ENCODE data around the gene SGCA. TPM values are rescaled to one million over a fixed set of nuclear protein-coding genes. Genes with fewer than 3 reads are reported as not detected.

The SGCA gene
- total and polyA plus RNA-seq, 2 of the 13 experiments (the other 11 are each of a cell fraction or from before 2014, with no cell fraction given): not detected

DNA sequence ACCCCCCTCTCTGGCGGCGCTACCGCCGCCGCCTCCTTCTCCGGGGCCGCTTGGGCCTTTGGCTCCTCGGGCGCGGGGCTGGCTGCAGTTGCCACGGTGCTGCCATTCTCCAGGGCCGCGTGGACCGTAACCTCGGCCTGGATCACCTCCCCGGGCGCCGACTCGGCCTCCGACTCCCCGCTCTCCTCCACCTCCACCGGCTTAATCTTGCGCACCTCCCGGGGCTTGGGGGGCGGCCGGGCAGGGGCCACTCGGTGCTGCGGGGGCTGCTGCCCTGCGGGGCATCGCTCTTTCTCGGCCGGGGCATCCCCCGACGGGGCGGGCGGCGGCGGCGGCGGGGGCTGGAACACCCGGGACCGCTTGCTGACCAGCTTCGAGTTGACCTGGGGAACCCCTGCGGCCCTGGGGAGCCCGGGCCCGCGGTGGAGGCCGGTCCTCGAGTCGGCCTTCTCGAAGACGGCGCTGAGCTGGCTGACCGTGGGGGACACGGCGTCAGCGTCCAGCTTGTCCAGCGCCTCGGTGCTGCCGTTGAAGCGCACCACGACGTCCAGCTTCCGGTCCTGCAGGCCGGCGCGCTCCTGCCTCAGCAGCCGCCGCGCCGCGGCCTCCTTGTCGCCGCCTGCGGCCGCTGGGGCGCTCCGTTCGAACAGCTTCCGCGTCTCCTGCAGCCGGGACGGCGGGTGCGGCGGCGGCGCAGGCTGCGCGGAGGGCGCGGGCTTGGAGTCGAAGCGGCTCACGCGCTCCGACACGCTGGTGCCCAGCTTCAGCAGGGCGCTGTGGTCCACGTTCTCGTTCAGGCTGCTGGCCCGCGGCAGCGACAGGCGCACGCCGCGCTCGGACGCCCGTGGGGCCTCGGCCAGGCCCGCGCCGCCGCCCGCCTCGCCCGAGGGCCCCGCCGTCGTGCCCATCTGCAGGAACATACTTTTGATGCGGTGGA is 16.1 kb upstream of the SGCA start (continued):
- TF ChIP-seq ZNF773 (CRISPR knock-in tag; IDR thresholded peaks at IDR 0.05; ENCODE audit: borderline replicate concordance): no peak; the same call in 1 of the 2 replicates
- TF ChIP-seq ZFP36 (IDR thresholded peaks at IDR 0.05; ENCODE audit: borderline replicate concordance, low read depth, low read length, partially characterized antibody): no peak
- no peak for TF ChIP-seq FOSL2 (CRISPR knock-in tag; IDR thresholded peaks at IDR 0.05)
- TF ChIP-seq RAD21 (CRISPR knock-in tag; IDR thresholded peaks at IDR 0.05): peak; percentile 75
- no peak for TF ChIP-seq ETV6 (CRISPR knock-in tag; conservative IDR thresholded peaks at IDR 0.05)
- TF ChIP-seq ZNF7 (CRISPR knock-in tag; IDR thresholded peaks at IDR 0.05): no peak
- TF ChIP-seq U2AF2 (IDR thresholded peaks at IDR 0.05; ENCODE audit: low read depth, low read length): no peak
- no peak for TF ChIP-seq PITX1 (CRISPR knock-in tag; IDR thresholded peaks at IDR 0.05)
- TF ChIP-seq KDM4B (CRISPR knock-in tag; IDR thresholded peaks at IDR 0.05): no peak
- TF ChIP-seq NFKB2 (CRISPR knock-in tag; IDR thresholded peaks at IDR 0.05; ENCODE audit: borderline replicate concordance): peak; percentile 80; the same call in 1 of the 2 replicates
- no peak for TF ChIP-seq HCFC1 (IDR thresholded peaks at IDR 0.05; ENCODE audit: low read depth, low read length)
- TF ChIP-seq LCORL (IDR thresholded peaks at IDR 0.05): no peak
- TF ChIP-seq LCORL (CRISPR knock-in tag; IDR thresholded peaks at IDR 0.05): no peak
- no peak for TF ChIP-seq MAF1 (CRISPR knock-in tag; IDR thresholded peaks at IDR 0.05; ENCODE audit: borderline replicate concordance)
- peak; percentile 100 for TF ChIP-seq ZNF777 (CRISPR knock-in tag; IDR thresholded peaks at IDR 0.05)
- no peak for TF ChIP-seq ZNF598 (CRISPR knock-in tag; IDR thresholded peaks at IDR 0.05; ENCODE audit: borderline replicate concordance)
- 0 out of 2 replicates have a peak, but pooled peaks have one; percentile 30 for TF ChIP-seq FOXA3 (CRISPR knock-in tag; IDR thresholded peaks at IDR 0.05)
- TF ChIP-seq ZBTB42 (CRISPR knock-in tag; IDR thresholded peaks at IDR 0.05): 0 out of 2 replicates have a peak, but pooled peaks have one; percentile 15
- TF ChIP-seq ZNF644 (CRISPR knock-in tag; IDR thresholded peaks at IDR 0.05; ENCODE audit: low read depth): no peak
- TF ChIP-seq ZSCAN12 (CRISPR knock-in tag; IDR thresholded peaks at IDR 0.05): peak; percentile 63; the same call in 1 of the 2 replicates
- TF ChIP-seq, protein P1, sequence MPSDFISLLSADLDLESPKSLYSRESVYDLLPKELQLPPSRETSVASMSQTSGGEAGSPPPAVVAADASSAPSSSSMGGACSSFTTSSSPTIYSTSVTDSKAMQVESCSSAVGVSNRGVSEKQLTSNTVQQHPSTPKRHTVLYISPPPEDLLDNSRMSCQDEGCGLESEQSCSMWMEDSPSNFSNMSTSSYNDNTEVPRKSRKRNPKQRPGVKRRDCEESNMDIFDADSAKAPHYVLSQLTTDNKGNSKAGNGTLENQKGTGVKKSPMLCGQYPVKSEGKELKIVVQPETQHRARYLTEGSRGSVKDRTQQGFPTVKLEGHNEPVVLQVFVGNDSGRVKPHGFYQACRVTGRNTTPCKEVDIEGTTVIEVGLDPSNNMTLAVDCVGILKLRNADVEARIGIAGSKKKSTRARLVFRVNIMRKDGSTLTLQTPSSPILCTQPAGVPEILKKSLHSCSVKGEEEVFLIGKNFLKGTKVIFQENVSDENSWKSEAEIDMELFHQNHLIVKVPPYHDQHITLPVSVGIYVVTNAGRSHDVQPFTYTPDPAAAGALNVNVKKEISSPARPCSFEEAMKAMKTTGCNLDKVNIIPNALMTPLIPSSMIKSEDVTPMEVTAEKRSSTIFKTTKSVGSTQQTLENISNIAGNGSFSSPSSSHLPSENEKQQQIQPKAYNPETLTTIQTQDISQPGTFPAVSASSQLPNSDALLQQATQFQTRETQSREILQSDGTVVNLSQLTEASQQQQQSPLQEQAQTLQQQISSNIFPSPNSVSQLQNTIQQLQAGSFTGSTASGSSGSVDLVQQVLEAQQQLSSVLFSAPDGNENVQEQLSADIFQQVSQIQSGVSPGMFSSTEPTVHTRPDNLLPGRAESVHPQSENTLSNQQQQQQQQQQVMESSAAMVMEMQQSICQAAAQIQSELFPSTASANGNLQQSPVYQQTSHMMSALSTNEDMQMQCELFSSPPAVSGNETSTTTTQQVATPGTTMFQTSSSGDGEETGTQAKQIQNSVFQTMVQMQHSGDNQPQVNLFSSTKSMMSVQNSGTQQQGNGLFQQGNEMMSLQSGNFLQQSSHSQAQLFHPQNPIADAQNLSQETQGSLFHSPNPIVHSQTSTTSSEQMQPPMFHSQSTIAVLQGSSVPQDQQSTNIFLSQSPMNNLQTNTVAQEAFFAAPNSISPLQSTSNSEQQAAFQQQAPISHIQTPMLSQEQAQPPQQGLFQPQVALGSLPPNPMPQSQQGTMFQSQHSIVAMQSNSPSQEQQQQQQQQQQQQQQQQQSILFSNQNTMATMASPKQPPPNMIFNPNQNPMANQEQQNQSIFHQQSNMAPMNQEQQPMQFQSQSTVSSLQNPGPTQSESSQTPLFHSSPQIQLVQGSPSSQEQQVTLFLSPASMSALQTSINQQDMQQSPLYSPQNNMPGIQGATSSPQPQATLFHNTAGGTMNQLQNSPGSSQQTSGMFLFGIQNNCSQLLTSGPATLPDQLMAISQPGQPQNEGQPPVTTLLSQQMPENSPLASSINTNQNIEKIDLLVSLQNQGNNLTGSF (CRISPR knock-in tag; IDR thresholded peaks at IDR 0.05): peak; percentile 85
- no peak for TF ChIP-seq ZNF678 (CRISPR knock-in tag; IDR thresholded peaks at IDR 0.05)
- TF ChIP-seq ZNF101 (CRISPR knock-in tag; IDR thresholded peaks at IDR 0.05; ENCODE audit: borderline replicate concordance, low read depth): no peak
- TF ChIP-seq SIX1 (CRISPR knock-in tag; IDR thresholded peaks at IDR 0.05; ENCODE audit: borderline replicate concordance): no peak
- peak; percentile 78; the same call in 1 of the 2 replicates for TF ChIP-seq BRD4 (CRISPR knock-in tag; IDR thresholded peaks at IDR 0.05)
- TF ChIP-seq ZNF549 (CRISPR knock-in tag; IDR thresholded peaks at IDR 0.05): no peak
- TF ChIP-seq PAX8 (CRISPR knock-in tag; IDR thresholded peaks at IDR 0.05; ENCODE audit: borderline replicate concordance): no peak
- TF ChIP-seq ZNF747 (CRISPR knock-in tag; IDR thresholded peaks at IDR 0.05; ENCODE audit: borderline replicate concordance): no peak
- no peak for TF ChIP-seq MAFF (IDR thresholded peaks at IDR 0.05; ENCODE audit: low read depth, low read length)
